GM19324 (cell line): Measurements from ENCODE around the gene LRRK2.
A peak's percentile ranks its signal among the peaks of the same experiment; 100 is the strongest.

ENCODE experiments used
- ATAC-seq: cut with Tn5 transposase; IDR thresholded peaks from one replicate; pipeline ENCODE4 v1.9.1; 2021; ENCODE audit warnings: mild to moderate bottlenecking, moderate library complexity; ENCODE audit not compliant: unreplicated experiment, low FRiP score

The LRRK2 gene

DNA sequence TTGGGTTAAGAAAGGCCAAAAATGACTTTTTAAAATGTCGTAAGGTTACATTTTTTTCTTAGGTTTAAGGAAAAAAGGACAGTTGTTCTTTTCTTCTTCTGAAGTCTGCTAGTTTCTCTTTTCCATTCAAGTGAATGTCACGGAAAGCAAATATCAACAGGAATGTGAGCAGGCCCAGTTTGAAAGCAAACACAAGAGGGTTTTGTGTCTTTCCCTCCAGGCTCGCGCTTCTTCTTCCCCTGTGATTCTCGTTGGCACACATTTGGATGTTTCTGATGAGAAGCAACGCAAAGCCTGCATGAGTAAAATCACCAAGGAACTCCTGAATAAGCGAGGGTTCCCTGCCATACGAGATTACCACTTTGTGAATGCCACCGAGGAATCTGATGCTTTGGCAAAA, 85.4 kb downstream of the LRRK2 start:
- ATAC-seq: no peak

DNA sequence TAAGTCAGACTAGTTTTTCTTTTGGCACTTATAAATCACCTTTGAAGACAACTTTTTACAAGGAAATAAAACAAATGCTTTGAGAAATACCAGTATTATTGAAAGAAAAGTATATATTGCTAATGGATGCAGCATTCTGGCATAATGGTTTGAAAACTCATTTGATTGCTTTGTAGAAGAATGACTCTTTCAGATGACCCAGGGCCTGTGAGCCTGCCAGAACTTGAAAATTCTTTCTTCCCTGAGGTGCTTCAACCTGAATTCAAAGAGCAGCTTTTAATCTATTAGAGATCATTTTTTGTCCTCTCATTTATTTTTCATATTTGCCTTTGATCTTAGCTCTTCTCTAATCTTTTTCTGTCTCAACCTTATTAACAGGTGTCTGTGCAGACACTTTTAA, 87.4 kb downstream of the LRRK2 start:
- no peak for ATAC-seq

DNA sequence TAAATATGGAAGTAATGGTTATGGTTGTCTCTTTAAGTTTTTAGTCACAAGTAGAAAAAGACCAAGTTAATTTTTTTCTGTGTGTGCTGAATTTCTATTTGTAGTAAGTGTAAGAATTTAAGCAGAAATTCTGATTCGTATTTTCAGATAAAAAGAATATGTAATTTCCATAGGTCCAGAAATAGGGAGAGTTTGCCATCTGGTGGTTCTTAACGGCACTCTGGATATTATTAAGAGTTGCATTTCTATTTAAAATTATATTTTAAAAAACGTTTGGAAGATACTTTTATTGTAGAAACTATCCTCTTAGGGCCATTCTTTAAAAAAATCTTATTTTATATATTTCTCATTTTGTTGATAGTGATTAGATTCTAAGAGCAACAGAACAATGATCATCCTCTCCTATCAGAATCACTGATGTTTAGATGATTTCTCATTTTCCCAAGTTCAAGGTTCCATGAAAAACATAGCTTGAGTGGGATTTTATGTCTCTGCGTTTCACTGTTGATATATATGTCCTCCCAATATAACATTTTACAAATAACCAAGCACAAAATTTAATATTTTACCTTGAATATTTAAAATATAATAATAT, 88.3 kb downstream of the LRRK2 start:
- no peak for ATAC-seq

DNA sequence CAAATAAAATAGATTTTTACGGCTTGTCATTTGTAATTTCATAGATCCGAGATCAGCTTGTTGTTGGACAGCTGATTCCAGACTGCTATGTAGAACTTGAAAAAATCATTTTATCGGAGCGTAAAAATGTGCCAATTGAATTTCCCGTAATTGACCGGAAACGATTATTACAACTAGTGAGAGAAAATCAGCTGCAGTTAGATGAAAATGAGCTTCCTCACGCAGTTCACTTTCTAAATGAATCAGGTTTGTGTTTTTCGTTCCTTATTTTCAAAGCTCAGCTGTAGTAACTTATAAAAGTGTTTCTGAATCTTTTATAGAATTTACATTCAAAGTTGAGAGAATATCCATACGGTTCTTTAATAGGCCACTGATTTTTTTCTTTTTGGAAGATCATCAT, 89.1 kb downstream of the LRRK2 start:
- no peak for ATAC-seq

DNA sequence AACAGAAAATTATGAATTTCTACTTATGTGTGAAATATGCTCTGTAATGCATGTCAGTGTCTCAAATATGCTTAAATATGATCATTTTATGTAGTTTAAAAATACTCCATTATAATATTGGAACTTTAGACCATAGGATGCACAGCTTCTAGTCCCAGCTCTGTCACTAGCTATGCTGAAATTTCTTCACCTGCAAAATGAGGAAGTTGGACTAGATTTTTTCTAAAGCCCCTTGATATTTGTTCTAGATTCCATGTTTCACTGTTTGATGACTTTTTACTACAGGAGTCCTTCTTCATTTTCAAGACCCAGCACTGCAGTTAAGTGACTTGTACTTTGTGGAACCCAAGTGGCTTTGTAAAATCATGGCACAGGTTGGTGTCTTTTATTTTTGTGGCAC, 90.1 kb downstream of the LRRK2 start:
- ATAC-seq: no peak

DNA sequence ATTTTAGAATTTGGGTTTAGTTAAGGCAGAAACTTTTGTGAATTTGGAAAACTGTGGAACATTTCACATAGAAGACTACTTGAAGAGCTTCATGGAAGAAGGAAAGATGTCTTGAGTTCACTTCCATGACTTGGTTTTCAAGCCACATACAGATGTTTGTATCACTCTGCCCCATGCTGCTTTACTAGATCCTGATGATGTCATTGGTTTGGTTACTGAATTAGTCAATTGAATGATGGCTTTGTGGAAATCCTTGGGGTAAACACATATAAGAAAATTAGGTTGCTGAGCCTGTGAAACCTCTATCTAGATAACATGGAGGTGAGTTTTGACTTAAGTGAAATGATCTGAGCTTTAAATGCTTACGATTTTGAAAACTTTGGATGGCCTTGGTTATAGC, 90.6 kb downstream of the LRRK2 start:
- no peak for ATAC-seq

DNA sequence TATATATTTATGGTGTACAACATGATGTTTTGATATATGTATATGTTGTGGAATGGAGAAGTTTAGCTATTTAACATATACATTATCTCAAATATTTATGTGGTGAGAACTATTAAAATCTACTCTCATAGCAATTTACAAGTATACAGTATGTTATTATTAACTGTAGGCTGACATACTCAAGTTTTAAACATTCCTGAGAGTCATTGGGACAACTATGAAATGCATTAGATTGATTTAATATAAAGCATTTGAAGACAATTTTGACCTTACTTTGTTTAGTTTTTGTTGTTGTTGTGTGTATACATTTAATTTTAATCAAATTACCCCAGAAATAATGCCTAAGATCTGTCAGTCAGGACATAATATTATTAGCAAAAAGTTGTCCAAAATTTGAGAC, 99.5 kb downstream of the LRRK2 start:
- no peak for ATAC-seq

DNA sequence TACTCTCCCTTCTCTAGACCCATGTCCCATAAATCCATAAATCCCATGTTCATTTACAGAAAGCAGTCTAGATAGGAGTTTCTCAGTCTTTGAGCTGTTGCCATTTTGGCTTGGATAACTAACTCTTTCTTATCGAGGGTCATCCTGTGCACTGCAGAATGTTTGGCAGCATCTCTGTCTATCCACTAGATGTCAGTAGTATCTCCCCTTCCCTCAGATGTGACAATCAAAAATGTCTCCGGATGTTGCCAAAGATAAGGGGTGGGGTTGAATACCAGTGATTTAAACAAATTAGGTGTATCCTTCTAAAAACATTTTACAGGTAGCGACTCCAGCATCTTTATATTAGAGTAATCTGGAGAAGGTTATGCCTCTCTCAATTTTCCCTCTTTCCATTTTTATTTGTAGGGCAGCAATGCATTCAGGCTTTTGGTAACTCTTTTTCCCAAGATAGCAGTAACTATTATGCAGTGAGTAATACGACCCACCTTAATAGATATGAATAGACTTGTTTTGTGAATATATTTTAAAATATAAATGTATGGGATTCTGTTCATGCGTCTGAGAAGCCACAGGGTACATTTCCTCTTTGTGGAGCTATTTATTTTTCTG, 100.7 kb downstream of the LRRK2 start:
- ATAC-seq: no peak

DNA sequence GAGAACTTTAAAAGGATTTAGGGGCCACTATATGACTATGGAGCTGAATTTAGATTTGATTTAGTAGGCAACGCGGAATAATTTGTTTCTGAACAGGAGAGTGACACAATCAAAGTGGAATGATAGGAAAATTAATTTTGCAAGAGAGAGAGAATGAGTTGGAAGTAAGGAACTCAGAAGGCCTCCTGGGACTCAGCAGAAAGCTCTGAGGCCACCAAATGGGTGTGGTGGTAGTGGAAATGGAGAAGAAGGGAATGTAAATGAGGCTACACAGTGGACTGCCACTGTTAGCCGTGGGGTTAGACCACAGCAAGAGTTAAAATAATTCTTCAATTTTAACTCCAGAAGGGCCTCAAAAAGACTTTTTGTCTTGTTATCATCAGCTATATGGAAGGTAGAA, 102.7 kb downstream of the LRRK2 start:
- ATAC-seq: no peak

DNA sequence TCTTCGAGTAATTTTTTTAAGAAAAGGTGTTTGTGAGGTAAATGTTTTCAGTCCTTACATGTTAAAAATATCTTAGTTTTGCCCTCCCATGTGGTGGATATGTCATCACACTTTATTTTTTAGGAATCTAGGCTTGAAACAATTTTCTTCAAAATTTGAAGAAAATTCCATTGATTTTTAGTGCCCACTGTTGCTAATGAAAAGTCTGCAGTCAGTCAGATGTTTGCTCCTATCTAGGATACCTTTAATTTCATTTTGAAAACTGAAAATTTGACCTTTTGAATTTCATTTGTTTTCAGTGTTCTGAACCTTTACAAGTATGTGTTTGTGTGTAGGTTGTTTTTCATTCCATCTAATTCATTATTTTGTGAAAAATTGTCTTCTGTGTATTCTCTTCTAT, 105.4 kb downstream of the LRRK2 start:
- ATAC-seq: no peak

DNA sequence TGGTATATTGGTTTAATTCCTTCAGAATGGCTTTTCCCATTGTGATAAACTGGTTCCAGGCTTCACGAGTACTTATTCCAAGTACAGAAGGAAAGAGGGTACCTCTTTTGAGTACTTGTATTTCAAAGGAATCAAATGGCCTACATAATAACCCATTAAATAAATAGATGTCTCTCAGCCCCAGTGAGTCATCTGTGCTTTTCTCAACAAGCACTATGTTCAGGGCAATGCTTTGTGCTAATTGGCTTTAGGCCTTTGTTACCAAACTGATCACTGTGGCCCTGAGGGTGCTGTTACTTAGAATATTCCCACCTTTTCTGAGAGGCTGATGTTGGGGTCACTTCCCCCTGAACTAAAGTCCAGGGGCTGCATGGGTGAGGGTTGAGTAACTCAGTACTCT, 107.1 kb downstream of the LRRK2 start:
- ATAC-seq: no peak

DNA sequence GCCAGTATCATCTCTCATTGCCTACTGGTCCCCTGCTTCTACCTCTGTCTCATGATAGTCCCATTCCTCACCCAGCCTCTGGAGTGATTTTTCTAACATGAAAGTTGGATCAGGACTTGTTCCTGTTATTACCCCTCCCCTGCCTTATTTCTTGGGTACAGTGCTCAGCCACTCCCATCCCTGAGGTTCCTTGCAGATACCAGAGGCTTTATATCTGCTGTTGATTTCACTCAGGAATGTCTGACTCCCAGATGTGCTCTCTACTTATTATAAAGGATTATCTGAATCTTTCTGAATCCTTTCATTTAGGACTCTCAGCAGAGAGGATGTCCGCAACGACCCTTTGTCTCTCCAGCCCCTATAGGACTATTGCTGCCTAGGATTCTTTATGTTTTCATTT, 111.2 kb downstream of the LRRK2 start:
- no peak for ATAC-seq

DNA sequence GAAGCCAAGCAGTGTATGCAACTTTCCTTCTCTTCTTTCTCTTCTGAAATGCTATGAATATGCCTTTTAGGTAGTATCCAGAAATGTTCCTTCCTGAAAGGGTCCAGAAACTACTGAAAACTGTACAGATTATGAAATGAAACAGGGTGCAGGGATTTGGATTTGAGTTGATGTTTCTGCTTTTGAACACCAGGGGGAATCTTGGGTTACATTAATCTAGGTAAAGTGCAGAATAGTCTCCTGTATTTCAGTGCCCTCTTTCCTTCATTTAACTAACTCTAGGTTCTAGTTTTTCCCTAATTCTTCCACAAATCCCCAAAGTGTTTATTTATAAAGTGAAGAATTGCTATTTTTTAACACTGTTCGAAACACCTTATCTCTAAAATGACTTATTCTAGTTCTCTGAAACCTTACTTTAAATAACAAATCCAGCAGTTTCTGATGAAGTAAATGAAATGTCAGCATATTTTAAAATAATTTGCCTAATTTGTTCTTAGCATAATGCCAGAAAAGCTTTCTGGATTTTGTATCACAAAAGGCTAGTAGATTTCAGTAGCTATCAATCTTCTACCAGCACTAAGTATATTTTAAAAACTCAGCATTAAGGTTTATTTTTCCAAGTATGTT, 111.9 kb downstream of the LRRK2 start:
- ATAC-seq: no peak

DNA sequence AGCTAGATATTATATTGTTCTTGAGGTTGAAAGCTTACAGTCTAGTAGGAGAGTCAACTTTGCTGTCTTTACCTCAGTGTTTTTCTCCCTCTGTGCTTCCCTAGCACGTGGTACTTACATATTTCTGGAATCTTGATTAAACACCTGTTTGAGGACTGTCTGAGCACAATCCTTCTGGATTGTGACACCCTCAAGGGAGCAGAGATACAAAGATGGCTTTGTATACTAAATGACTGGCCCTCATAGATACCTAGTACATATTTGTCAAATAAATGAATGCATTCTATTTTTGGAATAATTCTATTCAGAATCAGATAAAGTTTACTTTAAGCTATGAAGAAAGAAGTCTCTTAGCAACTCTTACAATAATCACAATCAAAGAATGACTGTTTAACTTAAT, 113.3 kb downstream of the LRRK2 start:
- no peak for ATAC-seq

DNA sequence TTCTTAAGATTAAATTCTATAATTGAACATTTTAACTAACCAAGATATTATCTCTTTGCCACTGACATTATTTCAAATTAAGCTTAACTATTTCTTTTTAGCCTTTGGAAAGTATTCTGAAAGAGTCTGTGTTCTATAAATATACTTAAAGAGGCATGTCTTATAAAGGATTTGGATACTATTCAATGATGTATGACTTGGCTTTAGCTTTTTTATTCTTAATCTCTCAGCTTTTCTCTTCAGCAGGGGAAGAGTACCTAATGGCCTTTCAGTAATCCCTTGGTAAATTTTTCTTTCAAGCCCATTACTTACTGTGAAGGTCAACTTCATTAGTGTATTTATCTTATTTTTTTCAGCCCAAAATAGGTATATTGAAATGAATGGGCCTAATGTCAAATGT, 113.8 kb downstream of the LRRK2 start:
- no peak for ATAC-seq

DNA sequence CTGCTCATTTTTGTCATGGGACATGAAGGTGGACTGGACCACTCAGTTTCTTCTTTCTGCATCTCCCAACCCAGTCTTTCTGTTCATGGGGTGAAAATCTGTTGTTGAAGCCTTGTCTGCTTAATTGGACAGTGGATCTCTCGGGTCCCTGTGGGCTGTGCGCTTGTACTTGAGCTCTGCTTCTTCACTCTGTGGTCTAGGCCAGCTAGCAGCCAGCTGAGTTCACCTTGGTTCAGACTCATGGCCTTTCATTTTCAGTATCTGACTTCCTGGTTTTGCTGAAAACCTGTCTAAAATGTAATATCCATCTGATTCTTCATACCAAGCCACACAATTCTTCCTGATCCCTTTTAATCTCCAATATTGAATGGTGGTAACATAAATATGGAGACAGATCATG, 117.2 kb downstream of the LRRK2 start:
- no peak for ATAC-seq

DNA sequence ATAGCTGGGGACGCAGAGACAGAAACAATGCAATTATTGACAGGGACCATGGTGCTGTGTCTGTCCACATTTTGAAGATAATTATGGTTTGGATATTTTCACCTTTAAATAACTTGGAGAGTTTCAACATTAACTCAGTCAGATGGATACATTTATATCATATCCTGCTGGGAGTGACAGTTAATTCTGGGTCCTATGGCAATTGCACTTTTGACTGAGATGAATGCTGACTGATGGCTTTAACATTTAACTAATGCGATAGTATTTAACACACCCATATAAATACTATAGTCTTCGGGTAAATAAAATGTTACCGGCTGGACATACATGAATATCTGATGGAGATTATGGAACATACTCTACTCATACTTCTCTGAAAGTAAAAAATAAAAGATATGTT, 118.3 kb downstream of the LRRK2 start:
- ATAC-seq: no peak

DNA sequence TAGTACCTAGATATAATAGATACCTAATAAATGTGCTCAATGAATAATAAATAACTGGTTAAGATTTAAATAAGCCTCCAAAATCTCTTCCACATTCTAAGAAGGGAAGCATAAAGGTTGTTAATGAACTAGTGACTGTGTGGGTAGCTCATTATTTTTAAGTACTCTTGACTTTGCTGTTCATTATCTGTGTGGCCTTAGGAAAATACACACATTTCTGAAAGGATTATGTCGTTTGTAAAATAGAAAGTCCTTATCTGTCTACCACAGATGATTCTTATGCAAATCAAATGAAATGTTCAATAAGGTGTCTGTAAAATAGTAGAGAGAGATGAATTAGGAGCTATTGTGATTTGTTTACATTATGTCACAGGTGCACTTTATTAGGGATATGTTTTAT, 119.5 kb downstream of the LRRK2 start:
- ATAC-seq: no peak

DNA sequence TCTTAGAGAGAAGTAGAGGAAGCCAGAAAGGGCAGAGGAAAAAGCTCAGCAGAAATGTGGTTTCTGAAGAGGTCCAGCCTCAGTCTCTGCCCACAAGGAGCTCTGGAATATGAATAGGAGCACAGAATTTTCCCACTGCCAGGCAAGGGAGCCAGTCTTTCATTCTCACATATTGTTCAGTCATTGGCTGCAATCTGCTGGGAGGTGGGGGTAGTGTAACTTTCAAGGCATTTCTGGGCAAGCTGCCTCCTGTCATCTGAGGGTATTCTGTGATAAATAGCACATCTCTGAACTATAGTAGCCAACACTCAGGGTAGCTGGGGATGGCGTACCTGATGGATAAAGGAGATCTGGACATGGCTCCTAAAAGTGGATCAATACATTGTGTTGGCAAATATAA, 127.2 kb downstream of the LRRK2 start:
- ATAC-seq: no peak

DNA sequence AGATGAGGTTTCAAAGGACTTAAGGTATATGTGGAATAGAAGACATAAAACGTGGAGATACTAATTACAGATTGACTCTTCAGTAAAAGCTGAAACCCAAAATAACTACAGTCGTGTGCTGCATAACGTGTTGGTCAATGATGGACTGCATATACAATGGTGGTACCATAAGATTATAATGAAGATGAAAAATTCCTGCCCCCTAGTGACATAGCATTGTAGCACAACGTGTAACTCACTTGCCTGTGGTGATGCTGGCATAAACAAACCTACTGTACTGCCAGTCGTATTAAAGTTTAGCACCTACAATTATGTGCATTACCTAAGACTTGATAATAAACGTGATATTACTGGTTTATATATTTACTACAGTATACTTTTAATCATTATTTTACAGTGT, 150.3 kb downstream of the LRRK2 start:
- no peak for ATAC-seq

DNA sequence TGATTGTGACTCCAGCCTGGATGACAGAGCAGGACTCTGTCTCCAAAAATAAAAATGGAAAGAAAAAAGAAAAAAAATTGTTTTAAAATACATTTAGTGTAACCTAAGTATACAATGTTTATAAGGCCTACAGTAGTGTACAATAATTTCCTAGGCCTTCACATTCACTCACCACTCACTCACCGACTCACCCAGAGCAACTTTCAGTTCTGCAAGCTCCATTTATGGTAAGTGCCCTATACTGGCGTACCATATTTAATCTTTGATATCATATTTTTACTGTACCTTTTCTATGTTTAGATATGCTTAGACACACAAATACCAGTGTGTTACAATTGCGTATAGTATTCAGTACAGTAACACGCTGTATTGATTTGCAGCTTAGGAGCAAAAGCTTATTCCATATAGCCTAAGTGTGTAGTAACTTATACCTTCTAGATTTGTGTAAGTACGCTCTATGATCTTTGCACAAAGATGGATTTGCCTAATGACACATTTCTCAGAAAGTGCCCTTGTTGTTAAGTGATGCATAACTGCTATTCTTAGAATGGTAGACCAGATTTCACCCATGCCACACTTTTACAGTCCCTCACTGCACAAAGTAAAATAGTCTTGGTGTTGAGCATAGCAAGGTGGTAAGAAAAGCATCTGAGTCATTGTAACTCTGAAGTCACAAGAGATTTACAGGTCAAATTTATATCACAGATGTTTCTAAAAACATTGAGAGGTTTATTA, 151.9 kb downstream of the LRRK2 start:
- peak; percentile 54 for ATAC-seq

DNA sequence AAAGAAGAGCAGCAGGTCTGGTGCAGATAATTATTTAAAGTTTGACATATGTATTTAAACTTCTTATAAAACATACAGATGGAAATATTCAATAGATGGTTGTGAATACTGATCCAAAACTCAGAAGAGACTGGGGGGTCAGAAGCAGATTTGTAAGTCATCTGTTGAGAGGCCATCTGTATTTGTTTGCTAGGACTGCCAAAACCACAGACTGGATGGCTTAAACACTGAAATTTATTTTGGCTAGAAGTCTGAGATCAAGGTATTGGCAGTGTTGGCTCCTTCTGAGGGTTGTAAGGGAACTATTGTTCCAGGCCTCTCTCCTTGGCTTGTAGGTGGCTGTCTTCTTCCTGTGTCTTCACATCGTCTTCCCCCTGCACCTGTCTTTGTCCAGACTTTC, 153.9 kb downstream of the LRRK2 start:
- no peak for ATAC-seq
